SK-N-MC (cell line): Measurements from ENCODE around the gene OVOL3.

Experiments
- EZH2 ChIP-seq: fragments of 200-600 bp; sonication (generic); IDR thresholded peaks from one replicate; pipeline ENCODE4 v1.6.1; 2017; ENCODE audit warnings: antibody characterized with exemption
- POLR2AphosphoS5 ChIP-seq: IDR thresholded peaks from 2 replicates; pipeline ENCODE4 v1.6.1; 2012; ENCODE audit warnings: mild to moderate bottlenecking, low read depth, low read length, borderline replicate concordance

- TF ChIP-seq POLR2AphosphoS5 (no peak), EZH2 (no peak)
These were observed 227 bp downstream of the OVOL3 start for GRCh38 chr19:36111200-36111539.
